HepG2 (cell line): ENCODE data around the gene BRD3. TPM values are rescaled to one million over a fixed set of nuclear protein-coding genes. Genes with fewer than 3 reads are reported as not detected.

ENCODE experiments used
- CENPX ChIP-seq: sonication (generic); formaldehyde crosslinking; IDR thresholded peaks from 2 replicates; pipeline ENCODE4 v1.9.0; 2021; ENCODE audit warnings: mild to moderate bottlenecking, missing genetic modification reagents, moderate library complexity
- DZIP1 ChIP-seq: sonication (generic); formaldehyde crosslinking; IDR thresholded peaks from 2 replicates; pipeline ENCODE4 v1.5.0; 2020; ENCODE audit warnings: mild to moderate bottlenecking, missing genetic modification reagents
- FLYWCH1 ChIP-seq: sonication (generic); formaldehyde crosslinking; IDR thresholded peaks from 2 replicates; pipeline ENCODE4 v1.8.1; 2023; ENCODE audit warnings: mild to moderate bottlenecking, missing genetic modification reagents
- HOXA3 ChIP-seq: sonication (generic); formaldehyde crosslinking; IDR thresholded peaks from 2 replicates; pipeline ENCODE4 v1.5.0; 2020; ENCODE audit warnings: missing genetic modification reagents
- MED8 ChIP-seq: sonication (generic); formaldehyde crosslinking; IDR thresholded peaks from 2 replicates; pipeline ENCODE4 v1.8.1; 2023; ENCODE audit warnings: mild to moderate bottlenecking, missing genetic modification reagents; ENCODE audit not compliant: insufficient replicate concordance
- NCOR1 ChIP-seq: fragments of 200-600 bp; sonication (generic); IDR thresholded peaks from 2 replicates; pipeline ENCODE4 v1.7.0; 2017; ENCODE audit warnings: antibody characterized with exemption, low read length, borderline replicate concordance
- NFKBIZ ChIP-seq: IDR thresholded peaks from 2 replicates; pipeline ENCODE4 v1.6.1; 2018; ENCODE audit warnings: missing genetic modification reagents, missing compliant biosample characterization
- SCMH1 ChIP-seq: sonication (generic); formaldehyde crosslinking; IDR thresholded peaks from 2 replicates; pipeline ENCODE4 v1.9.0; 2021; ENCODE audit warnings: missing genetic modification reagents, mild to moderate bottlenecking, borderline replicate concordance
- SMAD1 ChIP-seq: sonication (generic); formaldehyde crosslinking; IDR thresholded peaks from 2 replicates; pipeline ENCODE4 v1.4.0; 2020; ENCODE audit warnings: missing genetic modification reagents, low read depth, mild to moderate bottlenecking, borderline replicate concordance
- STAT5B ChIP-seq: sonication (generic); formaldehyde crosslinking; IDR thresholded peaks from 2 replicates; pipeline ENCODE4 v1.4.0; 2020; ENCODE audit warnings: missing genetic modification reagents
- TAF1 ChIP-seq: sonication (generic); formaldehyde crosslinking; IDR thresholded peaks from 2 replicates; pipeline ENCODE4 v1.4.0; 2020; ENCODE audit warnings: missing genetic modification reagents
- THAP7 ChIP-seq: sonication (generic); formaldehyde crosslinking; IDR thresholded peaks from 2 replicates; pipeline ENCODE4 v1.8.1; 2023; ENCODE audit warnings: mild to moderate bottlenecking, missing genetic modification reagents
- XRCC5 ChIP-seq: fragments of 200-400 bp; formaldehyde crosslinking; optimal IDR thresholded peaks from 2 replicates; pipeline ENCODE3; 2017; ENCODE audit warnings: mild to moderate bottlenecking, low read length
- ZBTB2 ChIP-seq: sonication (generic); formaldehyde crosslinking; IDR thresholded peaks from 2 replicates; pipeline ENCODE4 v1.8.0; 2022; ENCODE audit warnings: low read depth, missing genetic modification reagents
- ZBTB33 ChIP-seq: sonication (generic); formaldehyde crosslinking; IDR thresholded peaks from 2 replicates; pipeline ENCODE4 v1.4.0; 2020; ENCODE audit warnings: missing genetic modification reagents
- ZMAT3 ChIP-seq: sonication (generic); formaldehyde crosslinking; conservative IDR thresholded peaks from 2 replicates; pipeline ENCODE4 v1.7.0; 2021; ENCODE audit warnings: missing genetic modification reagents
- ZNF367 ChIP-seq: sonication (generic); formaldehyde crosslinking; IDR thresholded peaks from 2 replicates; pipeline ENCODE4 v1.4.0; 2020; ENCODE audit warnings: missing genetic modification reagents, borderline replicate concordance
- ZNF576 ChIP-seq: sonication (generic); formaldehyde crosslinking; IDR thresholded peaks from 2 replicates; pipeline ENCODE4 v1.4.0; 2020; ENCODE audit warnings: mild to moderate bottlenecking, missing genetic modification reagents
- ZNF639 ChIP-seq: conservative IDR thresholded peaks from 2 replicates; pipeline ENCODE4 v1.6.1; 2018; ENCODE audit warnings: missing genetic modification reagents
- ZNF724P ChIP-seq: sonication (generic); formaldehyde crosslinking; IDR thresholded peaks from 2 replicates; pipeline ENCODE4 v1.8.0; 2022; ENCODE audit warnings: missing genetic modification reagents, borderline replicate concordance
- ZSCAN9 ChIP-seq: IDR thresholded peaks from 2 replicates; pipeline ENCODE4 v1.6.1; 2016; ENCODE audit warnings: borderline replicate concordance
- polyA plus RNA-seq, 8 experiments: library from polyadenylated mRNA; depleted of rRNA in 3 of 8; stranded (reverse) in 7 of 8; unstranded in 1 of 8; fragments of >200 nt; fragmentation: Illumina TruSeq in 4 of 8; extraction: Trizol in 4 of 8; gene quantifications; 2 replicates each; pipeline versions ENCODE4 v1.2.1 to v1.2.3, GENCODE V29; 2011 to 2016; ENCODE audit warnings: low read depth in 4 of 8, missing spikeins in 1 of 8, mixed read lengths in 1 of 8; ENCODE audit not compliant: insufficient read depth in 1 of 8
- total RNA-seq, 5 experiments: library from RNA; depleted of rRNA; stranded (reverse); fragments of >200 nt; fragmentation: Illumina TruSeq; extraction: Trizol; gene quantifications; 2 replicates each; pipeline ENCODE4 v1.2.3, GENCODE V29; 2016; ENCODE audit warnings: low read depth in 1 of 5

BRD3 gene
- total and polyA plus RNA-seq, 2 of the 13 experiments (the other 11 are each of a cell fraction or from before 2014, with no cell fraction given), result 5.9 to 12.9 TPM

- TF ChIP-seq ZSCAN9 (CRISPR knock-in tag) (peak; percentile 27; the same call in 1 of the 2 replicates), MED8 (CRISPR knock-in tag) (no peak), ZNF367 (CRISPR knock-in tag) (no peak), ZNF576 (CRISPR knock-in tag) (no peak), ZNF639 (CRISPR knock-in tag) (no peak), XRCC5 (peak; percentile 96), TAF1 (CRISPR knock-in tag) (no peak), SMAD1 (CRISPR knock-in tag) (peak; percentile 79; the same call in 1 of the 2 replicates), STAT5B (no peak), NFKBIZ (CRISPR knock-in tag) (no peak), DZIP1 (CRISPR knock-in tag) (no peak), HOXA3 (CRISPR knock-in tag) (0 out of 2 replicates have a peak, but pooled peaks have one; percentile 36), THAP7 (CRISPR knock-in tag) (no peak), ZBTB33 (peak; percentile 13; the same call in 1 of the 2 replicates), CENPX (CRISPR knock-in tag) (no peak), NCOR1 (no peak), ZMAT3 (0 out of 2 replicates have a peak, but pooled peaks have one; percentile 40), ZBTB2 (peak; percentile 46; the same call in 1 of the 2 replicates), ZNF724P (CRISPR knock-in tag) (peak; percentile 54; the same call in 1 of the 2 replicates), FLYWCH1 (no peak), SCMH1 (CRISPR knock-in tag) (no peak)
Observed at GRCh38 chr9:134024828-134025605, 42.8 kb downstream of the BRD3 start, which contains the start of gene BRD3OS (continued).
